ENCODE results near the gene HSPA4L.

- no peak for TF ChIP-seq MAX (IDR thresholded peaks at IDR 0.05; ENCODE audit: low read depth, low read length)
- no peak for TF ChIP-seq KLF5 (IDR thresholded peaks at IDR 0.05; ENCODE audit: partially characterized antibody)
- no peak for TF ChIP-seq NR2C2 (IDR thresholded peaks at IDR 0.05; ENCODE audit: borderline replicate concordance, control insufficient read depth, insufficient read length, low read depth)
- no peak for TF ChIP-seq RFX5 (IDR thresholded peaks at IDR 0.05; ENCODE audit: low read depth, low read length)
- TF ChIP-seq POLR2A (IDR thresholded peaks at IDR 0.05; ENCODE audit: low read depth, low read length) = no peak
Measured at GRCh38 chr4:127856196-127856812, 74.2 kb downstream of the HSPA4L start.
